Endothelial cell of umbilical vein (primary cell): ENCODE results near the gene SRM. TPM values are rescaled to one million over a fixed set of nuclear protein-coding genes. Genes with fewer than 3 reads are reported as not detected.

Source experiments
- BruUV-seq: library from RNA; stranded (reverse); fragments of 400-500 nt; replicated peaks from 2 replicates; lab custom pipeline; 2021; lab: Mats Ljungman, UMichigan
- CTCF ChIA-PET: fragments of 300-600, 350-600 bp; sonication (Branson Sonifier 250); formaldehyde crosslinking; loops from one replicate; lab custom pipeline; 2021; ENCODE audit warnings: antibody characterized with exemption, inconsistent platforms; lab: Charles Lee
- POLR2A ChIA-PET: fragments of 300-600, 350-600 bp; sonication (Branson Sonifier 250); formaldehyde crosslinking; loops from one replicate; lab custom pipeline; 2021; ENCODE audit warnings: antibody characterized with exemption, inconsistent platforms; lab: Charles Lee
- DNase-seq: peaks from one replicate; pipeline ENCODE4 v3.0.0-alpha.2; 2011; ENCODE audit warnings: low read depth, low spot score
- FAIRE-seq: peaks from 2 replicates; lab custom pipeline; 2011; peaks lifted over from hg19 to GRCh38; lab: Jason Lieb, UNC
- H2AFZ ChIP-seq: 2 replicates; pipeline ENCODE4 v1.6.0; 2012; ENCODE audit warnings: low read depth, low read length, control low read depth, inconsistent platforms
- H3K27ac ChIP-seq: 2 replicates; pipeline ENCODE4 v1.5.1; 2011; ENCODE audit warnings: low read depth, mild to moderate bottlenecking, control low read depth, low read length, moderate library complexity; ENCODE audit not compliant: insufficient read depth
- H3K27me3 ChIP-seq, 2 experiments: 2 replicates each; pipeline versions ENCODE4 v1.6.0 to v1.6.1; 2011; ENCODE audit warnings: low read length in 2 of 2, mixed read lengths in 1 of 2; ENCODE audit not compliant: control insufficient read depth in 2 of 2, insufficient read depth in 2 of 2
- H3K36me3 ChIP-seq, 2 experiments: 2 replicates in 1 of 2; 3 replicates in 1 of 2; pipeline ENCODE4 v1.5.1; 2011; ENCODE audit warnings: low read length in 2 of 2, mild to moderate bottlenecking in 1 of 2, moderate library complexity in 1 of 2; ENCODE audit not compliant: control insufficient read depth in 2 of 2, insufficient read depth in 2 of 2; ENCODE audit errors: extremely low read depth in 1 of 2
- H3K4me1 ChIP-seq: 3 replicates; pipeline ENCODE4 v1.5.1; 2011; ENCODE audit warnings: mild to moderate bottlenecking, low read length; ENCODE audit not compliant: control insufficient read depth, insufficient read depth; ENCODE audit errors: extremely low read depth
- H3K4me2 ChIP-seq: 2 replicates; pipeline ENCODE4 v1.6.1; 2011; ENCODE audit warnings: low read length, control low read depth, mixed read lengths; ENCODE audit not compliant: insufficient read depth
- H3K4me3 ChIP-seq, 3 experiments: fragments of 200-600 bp in 1 of 3; sonication (generic), shearing (Covaris generic) in 1 of 3; replicated peaks in 1 of 3; 2 replicates each; pipeline ENCODE4 v1.5.1; 2011 to 2016; ENCODE audit warnings: control low read depth in 3 of 3, low read length in 3 of 3, mild to moderate bottlenecking in 2 of 3, inconsistent platforms in 1 of 3, low read depth in 1 of 3, moderate library complexity in 1 of 3; ENCODE audit not compliant: insufficient read depth in 1 of 3
- H3K79me2 ChIP-seq: 2 replicates; pipeline ENCODE4 v1.6.0; 2012; ENCODE audit warnings: low read length, inconsistent platforms; ENCODE audit not compliant: control insufficient read depth, insufficient read depth
- H3K9ac ChIP-seq: replicated peaks from 2 replicates; pipeline ENCODE3; 2011; ENCODE audit warnings: low read length, control low read depth; ENCODE audit not compliant: insufficient read depth; ENCODE audit errors: extremely low read depth
- H3K9me1 ChIP-seq: replicated peaks from 3 replicates; pipeline ENCODE4 v1.6.0; 2011; ENCODE audit warnings: mild to moderate bottlenecking, low read length; ENCODE audit not compliant: control insufficient read depth, insufficient read depth; ENCODE audit errors: extremely low read depth
- H3K9me3 ChIP-seq: replicated peaks from 2 replicates; pipeline ENCODE4 v1.5.1; 2012; ENCODE audit warnings: low read length, inconsistent platforms; ENCODE audit not compliant: control insufficient read depth, insufficient read depth
- H4K20me1 ChIP-seq: replicated peaks from 2 replicates; pipeline ENCODE3; 2011; ENCODE audit warnings: mild to moderate bottlenecking, low read length; ENCODE audit not compliant: control insufficient read depth, insufficient read depth; ENCODE audit errors: extremely low read depth
- EZH2 ChIP-seq: IDR thresholded peaks from 2 replicates; pipeline ENCODE4 v1.6.1; 2012; ENCODE audit warnings: borderline replicate concordance, low read depth, mild to moderate bottlenecking, moderate library complexity, low read length, inconsistent platforms; ENCODE audit not compliant: severe bottlenecking
- FOS ChIP-seq: IDR thresholded peaks from 2 replicates; pipeline ENCODE4 v1.6.1; 2011; ENCODE audit warnings: mild to moderate bottlenecking, low read length, moderate library complexity, borderline replicate concordance; ENCODE audit not compliant: insufficient read depth
- GATA2 ChIP-seq: IDR thresholded peaks from 2 replicates; pipeline ENCODE4 v1.7.0; 2011; ENCODE audit warnings: low read depth, mild to moderate bottlenecking, moderate library complexity, mixed read lengths, low read length; ENCODE audit not compliant: insufficient read length, insufficient read depth
- JUN ChIP-seq: IDR thresholded peaks from 2 replicates; pipeline ENCODE4 v1.6.1; 2011; ENCODE audit warnings: borderline replicate concordance, low read depth; ENCODE audit not compliant: insufficient read length, insufficient read depth
- MYC ChIP-seq: IDR thresholded peaks from one replicate; pipeline ENCODE4 v1.6.1; 2011; ENCODE audit warnings: mild to moderate bottlenecking, low read depth, low read length
- POLR2A ChIP-seq: IDR thresholded peaks from 2 replicates; pipeline ENCODE4 v1.6.1; 2012; ENCODE audit warnings: low read depth, mild to moderate bottlenecking, control low read depth, low read length
- POLR2AphosphoS5 ChIP-seq: IDR thresholded peaks from 2 replicates; pipeline ENCODE4 v1.6.1; 2012; ENCODE audit warnings: low read depth, mild to moderate bottlenecking, control low read depth, low read length, moderate library complexity; ENCODE audit not compliant: insufficient read depth
- dilution Hi-C: fragments of 300-500 bp; cut with MboI; formaldehyde crosslinking; loops from one replicate; pipeline ENCODE4 v1.15.0; 2019; ENCODE audit warnings: low sequenced_read_pairs; ENCODE audit not compliant: extremely low pct_ligation_motif_present
- intact Hi-C: fragments of 100-400 bp; cut with micrococcal nuclease; formaldehyde crosslinking; loops from one replicate; pipeline ENCODE4 v1.10.0; 2022
- polyA plus RNA-seq, 4 experiments: library from polyadenylated mRNA; depleted of rRNA in 3 of 4; stranded (reverse) in 3 of 4; unstranded in 1 of 4; fragments of >200 nt; gene quantifications; 2 replicates each; pipeline versions ENCODE4 v1.2.1 to v1.2.3, GENCODE V29; 2011 to 2012; ENCODE audit warnings: missing spikeins in 1 of 4
- total RNA-seq: library from RNA; stranded (reverse); gene quantifications from 2 replicates; pipeline ENCODE4 v1.2.3, GENCODE V29; 2021
- TF ChIP-seq, protein P1 (sequence below), 2 donors: IDR thresholded peaks; 1 replicate in 1 of 2; 2 replicates in 1 of 2; pipeline ENCODE4 v1.5.1; 2011; ENCODE audit warnings: low read length in 2 of 2, mild to moderate bottlenecking in 2 of 2, moderate library complexity in 2 of 2, control low read depth in 1 of 2, inconsistent platforms in 1 of 2, low read depth in 1 of 2; ENCODE audit not compliant: insufficient read depth in 1 of 2; ENCODE audit errors: extremely low read depth in 1 of 2
- TF ChIP-seq, protein P2 (sequence below): IDR thresholded peaks from 2 replicates; pipeline ENCODE4 v1.6.1; 2011; ENCODE audit not compliant: insufficient read depth, insufficient read length

Gene SRM
- total and polyA plus RNA-seq, 2 donors (not counting 3 experiments of a cell fraction or from before 2014, with no cell fraction given), result 81.3 to 172 TPM

GRCh38 chr1:11109047-11109760, 49.4 kb upstream of the SRM start:
- TF ChIP-seq, protein P1, sequence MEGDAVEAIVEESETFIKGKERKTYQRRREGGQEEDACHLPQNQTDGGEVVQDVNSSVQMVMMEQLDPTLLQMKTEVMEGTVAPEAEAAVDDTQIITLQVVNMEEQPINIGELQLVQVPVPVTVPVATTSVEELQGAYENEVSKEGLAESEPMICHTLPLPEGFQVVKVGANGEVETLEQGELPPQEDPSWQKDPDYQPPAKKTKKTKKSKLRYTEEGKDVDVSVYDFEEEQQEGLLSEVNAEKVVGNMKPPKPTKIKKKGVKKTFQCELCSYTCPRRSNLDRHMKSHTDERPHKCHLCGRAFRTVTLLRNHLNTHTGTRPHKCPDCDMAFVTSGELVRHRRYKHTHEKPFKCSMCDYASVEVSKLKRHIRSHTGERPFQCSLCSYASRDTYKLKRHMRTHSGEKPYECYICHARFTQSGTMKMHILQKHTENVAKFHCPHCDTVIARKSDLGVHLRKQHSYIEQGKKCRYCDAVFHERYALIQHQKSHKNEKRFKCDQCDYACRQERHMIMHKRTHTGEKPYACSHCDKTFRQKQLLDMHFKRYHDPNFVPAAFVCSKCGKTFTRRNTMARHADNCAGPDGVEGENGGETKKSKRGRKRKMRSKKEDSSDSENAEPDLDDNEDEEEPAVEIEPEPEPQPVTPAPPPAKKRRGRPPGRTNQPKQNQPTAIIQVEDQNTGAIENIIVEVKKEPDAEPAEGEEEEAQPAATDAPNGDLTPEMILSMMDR (IDR thresholded peaks at IDR 0.05; ENCODE audit: extremely low read depth in 1 of 2, insufficient read depth in 1 of 2, low read depth in 1 of 2, low read length in 2 of 2), result no peak
- no peak for TF ChIP-seq EZH2
- TF ChIP-seq, protein P2, sequence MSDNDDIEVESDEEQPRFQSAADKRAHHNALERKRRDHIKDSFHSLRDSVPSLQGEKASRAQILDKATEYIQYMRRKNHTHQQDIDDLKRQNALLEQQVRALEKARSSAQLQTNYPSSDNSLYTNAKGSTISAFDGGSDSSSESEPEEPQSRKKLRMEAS, result no peak
- no peak for TF ChIP-seq GATA2
- TF ChIP-seq MYC, result no peak
- TF ChIP-seq POLR2A, result no peak
- no peak for TF ChIP-seq JUN
- TF ChIP-seq FOS, result no peak
- TF ChIP-seq POLR2AphosphoS5, result no peak
- no peak overlapping the region for H3K4me3 ChIP-seq
- H3K36me3 ChIP-seq, result peaks cover 17 to 20% of the 10 kb centered on the region in 2 experiments
- no peak overlapping the region for H3K27ac ChIP-seq
- H3K4me1 ChIP-seq, result no peaks in the 10 kb centered on the region
- no peak overlapping the region for H2AFZ ChIP-seq
- no peaks in the 10 kb centered on the region for H3K27me3 ChIP-seq
- no peaks in the 10 kb centered on the region for H4K20me1 ChIP-seq
- no peaks in the 10 kb centered on the region for H3K79me2 ChIP-seq
- no peak for DNase-seq
- ChIA-PET CTCF (no interaction called here), POLR2A (no interaction called here)
- no peak for FAIRE-seq
- H3K9ac ChIP-seq, result no peak overlapping the region
- no peak overlapping the region for H3K4me2 ChIP-seq
- no TSS peak for BruUV-seq
- intact Hi-C loops (no loop called here), dilution Hi-C loops (no loop called here)
- H3K9me1 ChIP-seq, result no peaks in the 10 kb centered on the region
- H3K9me3 ChIP-seq, result no peaks in the 10 kb centered on the region
